C4-2B (cell line): Measurements from ENCODE around the gene HES5.

ENCODE experiments used
- CTCF ChIP-seq: fragments of 450-650 bp; conservative IDR thresholded peaks from 2 replicates; pipeline ENCODE4 v1.5.1; 2017; ENCODE audit warnings: mild to moderate bottlenecking
- ZFX ChIP-seq: fragments of 450-650 bp; IDR thresholded peaks from 2 replicates; pipeline ENCODE4 v1.6.1; 2017

DNA sequence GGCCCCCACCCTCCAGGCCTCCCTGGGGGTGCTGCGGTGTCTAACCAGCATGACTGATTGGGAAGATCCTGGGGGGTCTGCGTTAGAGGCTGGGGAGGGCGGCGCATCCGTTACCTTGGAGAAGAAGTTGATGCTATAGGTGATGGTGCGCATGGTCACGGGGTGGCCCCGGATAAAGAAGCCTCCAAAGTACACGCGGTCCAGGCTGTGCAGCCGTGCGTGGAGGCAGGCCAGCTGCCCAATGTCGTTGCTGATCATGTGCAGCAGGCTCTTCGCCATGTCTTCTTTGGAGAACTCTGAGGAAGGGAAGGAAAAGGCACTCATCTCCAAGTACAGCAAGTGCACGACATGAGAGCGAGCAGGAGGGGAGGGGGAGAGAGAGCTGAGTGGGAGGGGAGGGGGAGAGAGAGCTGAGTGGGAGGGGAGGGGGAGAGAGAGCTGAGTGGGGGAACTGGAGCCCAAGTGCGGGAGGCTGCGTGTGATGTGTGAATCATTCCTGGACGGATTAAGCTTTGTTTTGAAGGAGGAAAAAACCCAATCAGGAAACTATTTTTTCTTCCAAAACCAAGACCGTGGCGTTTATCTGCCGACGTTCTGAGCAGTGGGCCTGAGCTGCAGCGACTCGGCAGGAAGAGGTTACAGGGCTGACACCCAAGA is 10.9 kb downstream of the HES5 start:
- TF ChIP-seq CTCF, result no peak
- TF ChIP-seq ZFX, result no peak
